ENCODE measurements around the gene ARHGAP45. TPM values are rescaled to one million over a fixed set of nuclear protein-coding genes. Genes with fewer than 3 reads are reported as not detected.

The ARHGAP45 gene
- total RNA-seq, 2 experiments from 2014 or later = 576 to 581 TPM

DNA sequence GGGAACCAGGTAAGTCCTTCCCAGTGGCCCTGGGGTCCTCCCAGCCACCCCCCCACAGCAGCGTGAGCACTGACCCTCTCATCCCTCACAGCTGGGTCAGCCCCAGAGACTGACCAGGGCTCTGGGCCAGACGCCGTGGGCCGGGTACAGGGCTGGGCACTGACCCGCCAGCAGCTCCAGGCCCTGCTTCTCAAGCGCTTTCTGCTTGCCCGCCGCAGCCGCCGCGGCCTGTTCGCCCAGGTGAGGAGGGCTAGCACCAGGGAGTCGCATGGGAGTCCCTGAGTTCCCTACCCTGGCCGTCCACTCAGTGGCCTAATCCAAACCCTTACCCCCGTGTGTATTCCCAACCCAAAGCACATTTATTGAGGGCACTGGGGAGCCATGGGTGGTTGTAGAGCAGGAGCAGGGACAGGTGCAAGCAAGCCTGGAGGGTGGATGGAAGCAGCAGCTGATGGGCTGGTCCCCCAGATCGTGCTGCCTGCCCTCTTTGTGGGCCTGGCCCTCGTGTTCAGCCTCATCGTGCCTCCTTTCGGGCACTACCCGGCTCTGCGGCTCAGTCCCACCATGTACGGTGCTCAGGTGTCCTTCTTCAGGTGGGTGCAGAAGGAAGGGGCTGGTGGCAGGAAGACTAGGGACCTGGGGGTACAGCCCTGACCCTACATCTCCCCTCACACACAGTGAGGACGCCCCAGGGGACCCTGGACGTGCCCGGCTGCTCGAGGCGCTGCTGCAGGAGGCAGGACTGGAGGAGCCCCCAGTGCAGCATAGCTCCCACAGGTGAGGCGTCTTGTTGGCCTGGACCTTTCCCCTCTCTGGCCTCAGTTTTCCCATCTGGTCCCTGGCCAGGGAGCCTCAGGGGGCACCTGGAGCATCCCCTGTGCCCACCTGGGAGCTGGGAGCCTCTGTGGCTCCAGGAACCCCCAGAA is 12.6 kb upstream of the ARHGAP45 start:
- Mint-ChIP-seq H3K4me1 (peaks cover 4% of the 10 kb centered on the region), H3K4me3 (no peak overlapping the region)
- ATAC-seq (ENCODE audit: low read depth) = no peak

DNA sequence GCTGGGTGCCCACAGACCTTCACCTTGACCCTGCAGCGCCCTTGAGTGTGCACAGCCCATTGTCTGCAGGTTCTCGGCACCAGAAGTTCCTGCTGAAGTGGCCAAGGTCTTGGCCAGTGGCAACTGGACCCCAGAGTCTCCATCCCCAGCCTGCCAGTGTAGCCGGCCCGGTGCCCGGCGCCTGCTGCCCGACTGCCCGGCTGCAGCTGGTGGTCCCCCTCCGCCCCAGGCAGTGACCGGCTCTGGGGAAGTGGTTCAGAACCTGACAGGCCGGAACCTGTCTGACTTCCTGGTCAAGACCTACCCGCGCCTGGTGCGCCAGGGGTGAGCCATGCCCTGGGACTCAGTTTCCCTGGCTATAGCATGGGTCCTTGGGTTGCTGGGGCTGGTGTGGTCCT is 11.9 kb upstream of the ARHGAP45 start:
- H3K27me3 Mint-ChIP-seq = no peaks in the 10 kb centered on the region
- ATAC-seq (ENCODE audit: low read depth) (no peak), DNase-seq (no peak)
- H3K27ac Mint-ChIP-seq = no peak overlapping the region
- H3K4me1 Mint-ChIP-seq = peaks cover 4% of the 10 kb centered on the region
- H3K36me3 Mint-ChIP-seq = peaks cover 46% of the 10 kb centered on the region
- H3K4me3 Mint-ChIP-seq = no peak overlapping the region
- H3K9me3 Mint-ChIP-seq = peaks cover 13% of the 10 kb centered on the region
- POLR2A ChIA-PET = interaction anchor here (1.0 to 1.1 kb wide), 2 partner anchors 10 to 25 kb away, joined by 3 to 4 read pairs; no protein-coding TSS in a partner anchor

More for the DNA sequence above, 12.6 kb upstream of the ARHGAP45 start:
- H3K36me3 Mint-ChIP-seq = peaks cover 40% of the 10 kb centered on the region
- no peak for DNase-seq
- no peaks in the 10 kb centered on the region for H3K27me3 Mint-ChIP-seq
- H3K27ac Mint-ChIP-seq = no peak overlapping the region
- POLR2A ChIA-PET = interaction anchor here (1.1 to 2.4 kb wide), 2 partner anchors 11 to 13 kb away, joined by 4 to 7 read pairs; partner anchors contain the start of gene ARHGAP45
- H3K9me3 Mint-ChIP-seq = peaks cover 13% of the 10 kb centered on the region

DNA sequence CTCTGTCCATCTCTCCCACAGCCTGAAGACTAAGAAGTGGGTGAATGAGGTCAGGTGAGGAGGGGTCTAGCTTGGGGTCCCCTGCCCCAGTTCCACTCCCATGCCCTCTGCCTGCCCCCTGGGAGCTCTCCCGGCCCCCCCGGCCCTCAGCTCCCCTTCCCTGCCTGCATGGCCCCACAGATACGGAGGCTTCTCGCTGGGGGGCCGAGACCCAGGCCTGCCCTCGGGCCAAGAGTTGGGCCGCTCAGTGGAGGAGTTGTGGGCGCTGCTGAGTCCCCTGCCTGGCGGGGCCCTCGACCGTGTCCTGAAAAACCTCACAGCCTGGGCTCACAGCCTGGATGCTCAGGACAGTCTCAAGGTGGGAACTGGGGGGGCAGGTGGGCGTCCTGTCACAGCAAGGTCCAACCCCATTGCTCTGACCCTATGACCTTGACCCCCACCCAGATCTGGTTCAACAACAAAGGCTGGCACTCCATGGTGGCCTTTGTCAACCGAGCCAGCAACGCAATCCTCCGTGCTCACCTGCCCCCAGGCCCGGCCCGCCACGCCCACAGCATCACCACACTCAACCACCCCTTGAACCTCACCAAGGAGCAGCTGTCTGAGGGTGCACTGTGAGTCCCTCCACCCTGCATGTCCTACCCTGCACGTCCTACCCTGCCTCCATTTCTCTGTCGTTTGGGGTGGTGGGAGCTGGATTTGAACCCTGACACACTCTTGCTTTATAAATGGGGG is 10.9 kb upstream of the ARHGAP45 start:
- Mint-ChIP-seq H3K9me3 (peaks cover 13% of the 10 kb centered on the region), H3K27me3 (no peaks in the 10 kb centered on the region), H3K36me3 (peaks cover 48% of the 10 kb centered on the region), H3K4me1 (peaks cover 4% of the 10 kb centered on the region), H3K27ac (peak overlapping the region; percentile 58), H3K4me3 (no peak overlapping the region)
- POLR2A ChIA-PET = interaction anchor here (0.6 to 1.1 kb wide), 4 partner anchors 9 to 26 kb away, joined by 3 to 4 read pairs (median 3); no protein-coding TSS in a partner anchor
- ATAC-seq (ENCODE audit: low read depth) (no peak), DNase-seq (no peak)

DNA sequence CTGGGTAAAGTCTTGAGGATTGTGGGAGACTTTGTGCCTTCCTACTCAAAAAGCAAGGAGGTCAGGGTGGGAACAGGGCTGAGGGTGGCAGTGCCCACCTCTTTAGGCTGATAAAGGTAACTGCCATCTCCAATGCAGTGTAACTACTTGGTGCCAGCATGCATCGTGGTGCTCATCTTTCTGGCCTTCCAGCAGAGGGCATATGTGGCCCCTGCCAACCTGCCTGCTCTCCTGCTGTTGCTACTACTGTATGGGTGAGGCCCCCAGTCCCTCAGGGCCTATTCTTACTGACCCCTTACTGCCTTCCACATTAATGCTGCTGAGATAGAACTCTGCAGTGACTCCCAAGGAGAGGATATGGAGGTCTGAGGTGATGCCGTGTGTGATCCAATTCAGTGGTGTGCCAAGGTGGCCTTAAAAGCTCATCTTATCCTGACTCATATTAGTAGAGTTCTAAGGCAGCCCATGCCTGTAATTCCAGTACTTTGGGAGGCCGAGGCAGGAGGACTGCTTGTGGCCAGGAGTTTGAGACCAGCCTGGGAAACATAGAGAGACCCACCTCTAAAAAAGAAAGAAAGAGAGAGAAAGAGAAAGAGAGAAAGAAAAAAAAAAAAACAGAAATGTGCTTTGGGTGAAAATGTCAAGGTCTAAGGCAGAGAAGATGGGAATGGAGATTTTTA is 9.7 kb upstream of the ARHGAP45 start:
- Mint-ChIP-seq H3K27ac (peak overlapping the region; percentile 60), H3K4me1 (peaks cover 1% of the 10 kb centered on the region), H3K4me3 (no peak overlapping the region), H3K27me3 (no peaks in the 10 kb centered on the region), H3K36me3 (peaks cover 46% of the 10 kb centered on the region), H3K9me3 (peaks cover 13% of the 10 kb centered on the region)
- DNase-seq = no peak
- ATAC-seq (ENCODE audit: low read depth) = peak; percentile 54
- POLR2A ChIA-PET = interaction anchor here (0.6 to 2.2 kb wide), 5 partner anchors 8 to 18 kb away, joined by 3 to 16 read pairs (median 3); partner anchors contain the start of genes ABCA7 and ARHGAP45

DNA sequence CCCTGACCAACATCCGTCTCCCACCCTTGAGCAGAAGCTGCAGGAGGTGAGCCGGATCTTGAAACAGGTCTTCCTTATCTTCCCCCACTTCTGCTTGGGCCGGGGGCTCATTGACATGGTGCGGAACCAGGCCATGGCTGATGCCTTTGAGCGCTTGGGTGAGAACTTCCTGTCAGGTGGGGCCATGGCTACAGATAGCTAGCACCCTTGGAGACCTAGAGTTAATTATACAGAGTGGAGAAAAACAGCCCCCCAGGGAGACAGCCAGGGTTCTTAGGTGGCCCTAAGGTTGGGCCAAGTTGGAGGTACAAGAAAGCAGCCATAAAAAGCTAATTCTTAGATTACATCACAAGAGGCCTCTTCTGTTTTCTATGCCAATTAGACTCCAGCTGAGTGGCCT is 8.9 kb upstream of the ARHGAP45 start:
- Mint-ChIP-seq H3K4me3 (no peak overlapping the region), H3K4me1 (no peaks in the 10 kb centered on the region), H3K27me3 (no peaks in the 10 kb centered on the region), H3K9me3 (peaks cover 13% of the 10 kb centered on the region), H3K36me3 (peaks cover 48% of the 10 kb centered on the region), H3K27ac (no peak overlapping the region)
- ATAC-seq (ENCODE audit: low read depth) (no peak), DNase-seq (no peak)
- POLR2A ChIA-PET = interaction anchor here (1.2 to 2.2 kb wide), 3 partner anchors 9 to 17 kb away, joined by 3 to 16 read pairs (median 6); partner anchors contain the start of gene ARHGAP45

DNA sequence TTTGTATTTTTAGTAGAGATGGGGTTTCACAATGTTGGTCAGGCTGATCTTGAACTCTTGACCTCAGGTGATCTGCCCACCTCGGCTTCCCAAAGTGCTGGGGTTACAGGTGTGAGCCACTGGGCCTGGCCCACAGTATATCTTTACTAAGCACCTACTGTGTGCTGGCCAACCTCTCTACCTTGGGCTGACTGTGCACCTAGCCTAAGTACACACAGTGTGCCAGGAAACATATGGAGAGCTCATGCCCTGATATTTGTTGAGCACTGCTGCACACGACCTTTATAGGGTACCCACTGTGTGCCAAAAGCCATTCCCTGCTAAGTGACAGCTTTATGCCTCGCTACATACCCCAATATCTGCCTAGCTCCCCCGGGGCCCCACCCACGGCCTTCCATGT is 6.3 kb upstream of the ARHGAP45 start:
- Mint-ChIP-seq H3K36me3 (peaks cover 50% of the 10 kb centered on the region), H3K4me1 (peaks cover 9% of the 10 kb centered on the region), H3K9me3 (peaks cover 13% of the 10 kb centered on the region), H3K4me3 (no peak overlapping the region), H3K27ac (no peak overlapping the region), H3K27me3 (no peaks in the 10 kb centered on the region)
- POLR2A ChIA-PET = no interaction called here
- DNase-seq (no peak), ATAC-seq (ENCODE audit: low read depth) (no peak)

DNA sequence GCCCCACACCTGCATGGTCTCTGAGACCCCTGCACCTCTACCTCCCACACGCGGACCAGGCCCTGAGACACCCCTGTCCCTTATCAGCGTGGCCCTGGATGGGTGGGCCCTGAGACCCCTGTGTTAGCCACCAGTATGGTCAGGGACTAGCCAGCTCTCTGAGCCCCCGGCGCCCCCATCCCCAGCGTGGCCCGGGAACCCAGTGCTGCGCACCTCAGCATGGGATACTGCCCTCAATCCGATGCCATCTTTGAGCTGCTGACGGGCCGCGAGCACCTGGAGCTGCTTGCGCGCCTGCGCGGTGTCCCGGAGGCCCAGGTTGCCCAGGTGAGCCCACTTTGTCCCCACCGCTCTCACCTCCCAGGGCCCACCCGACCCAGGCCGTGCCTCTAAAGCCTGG is 5.0 kb upstream of the ARHGAP45 start:
- POLR2A ChIA-PET = no interaction called here
- H3K27ac Mint-ChIP-seq = peak overlapping the region; percentile 42
- DNase-seq = no peak
- no peaks in the 10 kb centered on the region for H3K27me3 Mint-ChIP-seq
- peaks cover 7% of the 10 kb centered on the region for H3K9me3 Mint-ChIP-seq
- no peak overlapping the region for H3K4me3 Mint-ChIP-seq
- ATAC-seq (ENCODE audit: low read depth) = no peak
- H3K36me3 Mint-ChIP-seq = peaks cover 38% of the 10 kb centered on the region
- peaks cover 11% of the 10 kb centered on the region for H3K4me1 Mint-ChIP-seq

- peaks cover 32% of the 10 kb centered on the region for H3K36me3 Mint-ChIP-seq
- peaks cover 11% of the 10 kb centered on the region for H3K4me1 Mint-ChIP-seq
- H3K9me3 Mint-ChIP-seq = peaks cover 3% of the 10 kb centered on the region
- H3K27me3 Mint-ChIP-seq = no peaks in the 10 kb centered on the region
- H3K4me3 Mint-ChIP-seq = no peak overlapping the region
- POLR2A ChIA-PET = no interaction called here
- DNase-seq (no peak), ATAC-seq (ENCODE audit: low read depth) (no peak)
- peak overlapping the region; percentile 42 for H3K27ac Mint-ChIP-seq
Measured at GRCh38 chr19:1062387-1063029, 4.5 kb upstream of the ARHGAP45 start.

DNA sequence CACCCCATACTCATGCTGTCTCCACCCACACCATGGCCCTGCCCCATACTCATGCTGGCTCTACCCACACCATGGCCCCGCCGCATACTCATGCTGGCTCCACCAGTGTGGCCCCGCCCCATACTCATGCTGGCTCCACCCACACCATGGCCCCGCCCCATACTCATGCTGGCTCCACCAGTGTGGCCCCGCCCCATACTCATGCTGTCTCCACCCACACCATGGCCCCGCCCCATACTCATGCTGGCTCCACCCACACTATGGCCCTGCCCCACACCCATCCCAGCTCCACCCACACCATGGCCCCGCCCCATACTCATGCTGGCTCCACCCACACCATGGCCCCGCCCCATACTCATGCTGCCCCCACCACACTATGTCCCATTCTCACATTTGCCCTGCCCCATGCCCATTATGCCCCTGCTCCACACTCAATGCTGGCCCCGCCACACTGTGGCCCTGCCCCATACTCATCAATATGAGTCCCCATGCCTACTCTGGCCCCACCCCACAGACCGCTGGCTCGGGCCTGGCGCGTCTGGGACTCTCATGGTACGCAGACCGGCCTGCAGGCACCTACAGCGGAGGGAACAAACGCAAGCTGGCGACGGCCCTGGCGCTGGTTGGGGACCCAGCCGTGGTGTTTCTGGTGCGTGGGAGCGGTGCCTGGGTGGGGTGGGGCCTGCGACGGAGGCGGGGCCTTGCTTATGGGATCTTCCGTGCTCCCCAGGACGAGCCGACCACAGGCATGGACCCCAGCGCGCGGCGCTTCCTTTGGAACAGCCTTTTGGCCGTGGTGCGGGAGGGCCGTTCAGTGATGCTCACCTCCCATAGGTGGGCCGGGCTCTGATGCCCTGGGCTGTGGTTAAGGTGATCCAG is 3.7 kb upstream of the ARHGAP45 start:
- H3K4me3 Mint-ChIP-seq = no peak overlapping the region
- DNase-seq = peak; percentile 63
- no peak overlapping the region for H3K27ac Mint-ChIP-seq
- peaks cover 11% of the 10 kb centered on the region for H3K4me1 Mint-ChIP-seq
- POLR2A ChIA-PET = interaction anchor here (19.6 kb wide), 1 partner anchor 20 kb away, joined by 644 read pairs; no protein-coding TSS in a partner anchor
- ATAC-seq (ENCODE audit: low read depth) = no peak
- peaks cover 25% of the 10 kb centered on the region for H3K36me3 Mint-ChIP-seq
- H3K9me3 Mint-ChIP-seq = no peaks in the 10 kb centered on the region
- no peaks in the 10 kb centered on the region for H3K27me3 Mint-ChIP-seq

DNA sequence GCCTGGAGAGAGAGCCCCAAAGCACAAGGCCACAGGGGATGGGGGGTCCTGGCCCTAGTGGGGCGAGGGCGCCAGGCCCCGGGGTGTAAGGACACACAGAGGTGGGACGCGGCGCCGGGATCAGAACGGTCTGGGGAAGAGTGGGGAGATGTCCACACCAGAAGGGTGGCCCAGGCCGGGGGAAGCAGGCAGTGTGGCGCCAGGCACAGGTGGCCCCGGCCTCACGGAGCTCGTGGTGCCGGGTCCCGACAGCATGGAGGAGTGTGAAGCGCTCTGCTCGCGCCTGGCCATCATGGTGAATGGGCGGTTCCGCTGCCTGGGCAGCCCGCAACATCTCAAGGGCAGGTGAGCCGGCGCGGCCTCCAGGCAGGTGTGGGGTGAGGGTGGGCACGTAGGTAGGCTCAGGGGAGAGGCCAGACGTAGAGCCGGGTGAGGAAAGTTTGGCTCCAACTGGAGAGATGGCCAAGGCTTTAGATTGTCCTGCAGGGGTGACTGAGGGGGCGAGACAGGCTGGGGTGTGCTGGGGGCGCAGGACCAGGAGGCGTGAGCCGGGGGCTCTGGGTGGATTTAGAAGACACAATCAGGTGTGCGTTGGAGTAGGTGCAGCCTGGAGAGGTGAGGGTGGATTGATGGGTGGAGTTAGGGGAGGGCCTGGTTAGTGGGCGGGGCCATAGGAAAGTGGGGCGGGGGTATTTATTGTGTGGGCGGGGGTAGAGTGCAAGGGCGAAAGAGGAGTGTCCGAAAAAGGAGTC is 2.9 kb upstream of the ARHGAP45 start:
- no peaks in the 10 kb centered on the region for H3K27me3 Mint-ChIP-seq
- ATAC-seq (ENCODE audit: low read depth) (no peak), DNase-seq (peak; percentile 35)
- H3K4me3 Mint-ChIP-seq = no peak overlapping the region
- peaks cover 27% of the 10 kb centered on the region for H3K36me3 Mint-ChIP-seq
- H3K27ac Mint-ChIP-seq = peak overlapping the region; percentile 38
- POLR2A ChIA-PET = interaction anchor here (0.9 to 19.6 kb wide), 7 partner anchors 16 to 171 kb away, joined by 3 to 644 read pairs (median 52); partner anchors contain the start of genes ABCA7, CNN2, MED16 and RNU6-2
- peaks cover 18% of the 10 kb centered on the region for H3K4me1 Mint-ChIP-seq
- H3K9me3 Mint-ChIP-seq = no peaks in the 10 kb centered on the region

Data from activated naive CD8-positive, alpha-beta T cell treated with anti-CD3 and anti-CD28 coated beads, Interleukin-2, amount 10 ng/mL, durations not matched to agents 7 days and 5 days (primary cell).